HEK293 (cell line): ENCODE results near the gene RNF31.

Experiments used
- HOXA7 ChIP-seq: sonication (generic); formaldehyde crosslinking; IDR thresholded peaks from 2 replicates; pipeline ENCODE4 v1.8.1; 2022; ENCODE audit warnings: missing genetic modification reagents, borderline replicate concordance
- REPIN1 ChIP-seq: fragments of 450-650 bp; formaldehyde crosslinking; IDR thresholded peaks from 2 replicates; pipeline ENCODE4 v1.5.1; 2017; ENCODE audit warnings: missing biosample characterization, missing genetic modification characterization, low read depth
- SALL2 ChIP-seq: fragments of 450-650 bp; formaldehyde crosslinking; IDR thresholded peaks from 2 replicates; pipeline ENCODE4 v1.5.0; 2017; ENCODE audit warnings: missing biosample characterization, mild to moderate bottlenecking, missing genetic modification characterization, borderline replicate concordance
- SP2 ChIP-seq: fragments of 450-650 bp; formaldehyde crosslinking; IDR thresholded peaks from 2 replicates; pipeline ENCODE4 v1.5.1; 2016; ENCODE audit warnings: missing biosample characterization, missing genetic modification characterization
- TSHZ1 ChIP-seq: fragments of 450-650 bp; formaldehyde crosslinking; IDR thresholded peaks from 2 replicates; pipeline ENCODE4 v1.5.1; 2016; ENCODE audit warnings: missing biosample characterization, missing genetic modification characterization, borderline replicate concordance
- ZBTB1 ChIP-seq: fragments of 450-650 bp; formaldehyde crosslinking; IDR thresholded peaks from 2 replicates; pipeline ENCODE4 v1.5.1; 2016; ENCODE audit warnings: missing biosample characterization, missing genetic modification characterization
- ZBTB20 ChIP-seq: fragments of 450-650 bp; formaldehyde crosslinking; IDR thresholded peaks from 2 replicates; pipeline ENCODE4 v1.5.1; 2016; ENCODE audit warnings: missing biosample characterization, missing genetic modification characterization
- ZEB2 ChIP-seq: fragments of 450-650 bp; formaldehyde crosslinking; IDR thresholded peaks from 2 replicates; pipeline ENCODE4 v1.5.1; 2016; ENCODE audit warnings: missing biosample characterization, missing genetic modification characterization
- ZNF148 ChIP-seq: fragments of 450-650 bp; formaldehyde crosslinking; IDR thresholded peaks from 2 replicates; pipeline ENCODE4 v1.5.0; 2017; ENCODE audit warnings: missing biosample characterization, missing genetic modification characterization, borderline replicate concordance
- ZNF169 ChIP-seq: fragments of 450-650 bp; formaldehyde crosslinking; IDR thresholded peaks from 2 replicates; pipeline ENCODE4 v1.5.1; 2016; ENCODE audit warnings: missing biosample characterization, missing genetic modification characterization
- ZNF239 ChIP-seq: fragments of 450-650 bp; formaldehyde crosslinking; IDR thresholded peaks from 2 replicates; pipeline ENCODE4 v1.5.1; 2016; ENCODE audit warnings: missing biosample characterization, missing genetic modification characterization
- ZNF274 ChIP-seq, 2 experiments: fragments of 200-500 bp in 1 of 2; fragments of 450-650 bp in 1 of 2; sonication (Bioruptor generic) in 1 of 2; formaldehyde crosslinking in 1 of 2; IDR thresholded peaks; 2 replicates each; pipeline versions ENCODE4 v1.5.1 to v1.6.1; 2014 to 2016; ENCODE audit warnings: borderline replicate concordance in 1 of 2, inconsistent platforms in 1 of 2, low read length in 1 of 2, missing biosample characterization in 1 of 2, missing genetic modification characterization in 1 of 2
- ZNF549 ChIP-seq: fragments of 450-650 bp; IDR thresholded peaks from 2 replicates; pipeline ENCODE4 v1.5.1; 2018; ENCODE audit warnings: missing biosample characterization, missing genetic modification characterization, mild to moderate bottlenecking, inconsistent platforms, moderate library complexity
- ZNF600 ChIP-seq: fragments of 450-650 bp; formaldehyde crosslinking; IDR thresholded peaks from 2 replicates; pipeline ENCODE4 v1.5.1; 2016; ENCODE audit warnings: missing biosample characterization, missing genetic modification characterization
- ZNF629 ChIP-seq: fragments of 450-650 bp; formaldehyde crosslinking; IDR thresholded peaks from 2 replicates; pipeline ENCODE4 v1.5.1; 2017; ENCODE audit warnings: missing biosample characterization, missing genetic modification characterization
- ZNF747 ChIP-seq: fragments of 450-650 bp; formaldehyde crosslinking; IDR thresholded peaks from 2 replicates; pipeline ENCODE4 v1.5.1; 2016; ENCODE audit warnings: missing biosample characterization, missing genetic modification characterization
- TF ChIP-seq, protein P1 (sequence below): fragments of 450-650 bp; formaldehyde crosslinking; IDR thresholded peaks from 2 replicates; pipeline ENCODE4 v1.5.1; 2017; ENCODE audit warnings: missing biosample characterization, missing genetic modification characterization
- TF ChIP-seq, protein P2 (sequence below): fragments of 450-650 bp; formaldehyde crosslinking; IDR thresholded peaks from 2 replicates; pipeline ENCODE4 v1.5.1; 2016; ENCODE audit warnings: missing biosample characterization, missing genetic modification characterization, borderline replicate concordance
- TF ChIP-seq, protein P3 (sequence below): fragments of 450-650 bp; formaldehyde crosslinking; IDR thresholded peaks from 2 replicates; pipeline ENCODE4 v1.5.1; 2016; ENCODE audit warnings: missing biosample characterization, missing genetic modification characterization
- TF ChIP-seq, protein P4 (sequence below): fragments of 450-650 bp; formaldehyde crosslinking; IDR thresholded peaks from 2 replicates; pipeline ENCODE4 v1.5.1; 2016; ENCODE audit warnings: missing biosample characterization, missing genetic modification characterization

The RNF31 gene

DNA sequence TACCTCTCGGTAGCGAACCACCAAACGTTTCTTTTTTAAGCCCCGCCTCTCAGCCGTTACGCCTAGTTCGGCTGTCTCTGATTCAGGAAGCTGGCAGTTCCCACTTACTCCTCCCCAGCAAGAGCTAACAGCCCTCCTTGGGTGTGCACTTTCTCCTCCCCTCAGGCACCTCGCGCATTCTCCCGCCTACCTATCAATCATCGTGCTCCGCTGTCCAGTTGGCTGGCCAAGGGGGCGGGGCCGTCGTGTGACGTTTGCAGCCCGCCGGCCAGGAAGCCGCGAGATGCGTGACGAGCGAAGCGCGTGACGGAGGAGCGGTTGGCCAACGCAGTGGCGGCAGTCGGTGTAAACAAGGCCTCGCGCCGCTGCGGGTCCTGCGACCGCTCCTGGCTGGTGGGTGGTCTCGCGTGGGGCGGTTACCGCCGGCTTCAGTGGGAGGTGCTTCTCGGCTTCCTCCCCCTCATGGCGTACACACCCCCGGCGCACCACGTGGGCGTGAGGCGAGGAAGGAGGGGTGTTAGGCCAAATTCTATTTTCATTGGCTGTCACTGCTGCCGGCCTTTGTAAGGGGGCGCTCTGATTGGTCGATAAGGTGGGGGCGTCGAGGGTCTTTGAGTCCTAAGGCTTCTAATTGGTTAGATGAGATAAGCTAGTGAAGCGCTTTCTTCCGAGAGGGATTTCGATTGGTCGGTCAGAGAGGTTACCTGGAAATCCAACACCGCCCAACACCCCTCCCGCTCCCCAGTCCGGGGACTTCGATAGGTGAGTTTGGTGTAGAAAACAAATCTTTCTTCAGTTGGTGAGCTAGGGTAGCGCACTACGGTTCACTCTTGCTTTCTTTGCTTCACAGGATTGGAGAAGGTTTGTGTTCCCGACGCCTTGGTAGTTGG lies 32.5 kb upstream of the RNF31 start, which contains the start of the genes DCAF11 and NRL (continued):
- TF ChIP-seq ZNF148 (tag by site-specific recombination), result no peak
- TF ChIP-seq, protein P1, sequence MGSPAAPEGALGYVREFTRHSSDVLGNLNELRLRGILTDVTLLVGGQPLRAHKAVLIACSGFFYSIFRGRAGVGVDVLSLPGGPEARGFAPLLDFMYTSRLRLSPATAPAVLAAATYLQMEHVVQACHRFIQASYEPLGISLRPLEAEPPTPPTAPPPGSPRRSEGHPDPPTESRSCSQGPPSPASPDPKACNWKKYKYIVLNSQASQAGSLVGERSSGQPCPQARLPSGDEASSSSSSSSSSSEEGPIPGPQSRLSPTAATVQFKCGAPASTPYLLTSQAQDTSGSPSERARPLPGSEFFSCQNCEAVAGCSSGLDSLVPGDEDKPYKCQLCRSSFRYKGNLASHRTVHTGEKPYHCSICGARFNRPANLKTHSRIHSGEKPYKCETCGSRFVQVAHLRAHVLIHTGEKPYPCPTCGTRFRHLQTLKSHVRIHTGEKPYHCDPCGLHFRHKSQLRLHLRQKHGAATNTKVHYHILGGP, result no peak
- TF ChIP-seq REPIN1 (tag by site-specific recombination), result no peak
- TF ChIP-seq HOXA7 (CRISPR knock-in tag), result no peak
- TF ChIP-seq ZEB2 (tag by site-specific recombination), result peak; percentile 93
- no peak for TF ChIP-seq ZNF274 (IDR thresholded peaks at IDR 0.05; ENCODE audit: low read length)
- no peak for TF ChIP-seq ZNF274 (tag by site-specific recombination; IDR thresholded peaks at IDR 0.05; ENCODE audit: borderline replicate concordance)
- TF ChIP-seq ZNF239 (tag by site-specific recombination), result no peak
- TF ChIP-seq, protein P2, sequence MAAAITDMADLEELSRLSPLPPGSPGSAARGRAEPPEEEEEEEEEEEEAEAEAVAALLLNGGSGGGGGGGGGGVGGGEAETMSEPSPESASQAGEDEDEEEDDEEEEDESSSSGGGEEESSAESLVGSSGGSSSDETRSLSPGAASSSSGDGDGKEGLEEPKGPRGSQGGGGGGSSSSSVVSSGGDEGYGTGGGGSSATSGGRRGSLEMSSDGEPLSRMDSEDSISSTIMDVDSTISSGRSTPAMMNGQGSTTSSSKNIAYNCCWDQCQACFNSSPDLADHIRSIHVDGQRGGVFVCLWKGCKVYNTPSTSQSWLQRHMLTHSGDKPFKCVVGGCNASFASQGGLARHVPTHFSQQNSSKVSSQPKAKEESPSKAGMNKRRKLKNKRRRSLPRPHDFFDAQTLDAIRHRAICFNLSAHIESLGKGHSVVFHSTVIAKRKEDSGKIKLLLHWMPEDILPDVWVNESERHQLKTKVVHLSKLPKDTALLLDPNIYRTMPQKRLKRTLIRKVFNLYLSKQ (tag by site-specific recombination), result no peak
- TF ChIP-seq, protein P3, sequence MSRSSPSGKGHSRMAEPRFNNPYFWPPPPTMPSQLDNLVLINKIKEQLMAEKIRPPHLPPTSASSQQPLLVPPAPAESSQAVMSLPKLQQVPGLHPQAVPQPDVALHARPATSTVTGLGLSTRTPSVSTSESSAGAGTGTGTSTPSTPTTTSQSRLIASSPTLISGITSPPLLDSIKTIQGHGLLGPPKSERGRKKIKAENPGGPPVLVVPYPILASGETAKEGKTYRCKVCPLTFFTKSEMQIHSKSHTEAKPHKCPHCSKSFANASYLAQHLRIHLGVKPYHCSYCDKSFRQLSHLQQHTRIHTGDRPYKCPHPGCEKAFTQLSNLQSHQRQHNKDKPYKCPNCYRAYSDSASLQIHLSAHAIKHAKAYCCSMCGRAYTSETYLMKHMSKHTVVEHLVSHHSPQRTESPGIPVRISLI (tag by site-specific recombination), result no peak
- peak; percentile 92 for TF ChIP-seq SP2 (tag by site-specific recombination)
- peak; percentile 98 for TF ChIP-seq ZNF629 (tag by site-specific recombination)
- no peak for TF ChIP-seq ZNF549 (tag by site-specific recombination)
- TF ChIP-seq ZBTB1 (tag by site-specific recombination), result peak; percentile 99
- TF ChIP-seq ZNF747 (tag by site-specific recombination), result no peak
- TF ChIP-seq ZNF169, result no peak
- no peak; the same call in 1 of the 2 replicates for TF ChIP-seq ZNF600 (tag by site-specific recombination)
- TF ChIP-seq ZBTB20 (tag by site-specific recombination), result no peak
- TF ChIP-seq, protein P4, sequence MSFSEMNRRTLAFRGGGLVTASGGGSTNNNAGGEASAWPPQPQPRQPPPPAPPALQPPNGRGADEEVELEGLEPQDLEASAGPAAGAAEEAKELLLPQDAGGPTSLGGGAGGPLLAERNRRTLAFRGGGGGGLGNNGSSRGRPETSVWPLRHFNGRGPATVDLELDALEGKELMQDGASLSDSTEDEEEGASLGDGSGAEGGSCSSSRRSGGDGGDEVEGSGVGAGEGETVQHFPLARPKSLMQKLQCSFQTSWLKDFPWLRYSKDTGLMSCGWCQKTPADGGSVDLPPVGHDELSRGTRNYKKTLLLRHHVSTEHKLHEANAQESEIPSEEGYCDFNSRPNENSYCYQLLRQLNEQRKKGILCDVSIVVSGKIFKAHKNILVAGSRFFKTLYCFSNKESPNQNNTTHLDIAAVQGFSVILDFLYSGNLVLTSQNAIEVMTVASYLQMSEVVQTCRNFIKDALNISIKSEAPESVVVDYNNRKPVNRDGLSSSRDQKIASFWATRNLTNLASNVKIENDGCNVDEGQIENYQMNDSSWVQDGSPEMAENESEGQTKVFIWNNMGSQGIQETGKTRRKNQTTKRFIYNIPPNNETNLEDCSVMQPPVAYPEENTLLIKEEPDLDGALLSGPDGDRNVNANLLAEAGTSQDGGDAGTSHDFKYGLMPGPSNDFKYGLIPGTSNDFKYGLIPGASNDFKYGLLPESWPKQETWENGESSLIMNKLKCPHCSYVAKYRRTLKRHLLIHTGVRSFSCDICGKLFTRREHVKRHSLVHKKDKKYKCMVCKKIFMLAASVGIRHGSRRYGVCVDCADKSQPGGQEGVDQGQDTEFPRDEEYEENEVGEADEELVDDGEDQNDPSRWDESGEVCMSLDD, result no peak; the same call in 1 of the 2 replicates
- TF ChIP-seq TSHZ1 (tag by site-specific recombination), result no peak; the same call in 1 of the 2 replicates
- no peak for TF ChIP-seq SALL2 (tag by site-specific recombination)
